Left lobe of liver (tissue), 2 donors: ENCODE results near the gene FLG2. TPM values are rescaled to one million over a fixed set of nuclear protein-coding genes. Genes with fewer than 3 reads are reported as not detected.
"Not testable (repeated sequence)": the region's sequence is repeated elsewhere in the genome, so short reads cannot be mapped to it uniquely, and the experiment has no call there.

ENCODE experiments used
- ATAC-seq: fragments of 200-7000 bp; cut with Tn5 transposase; one replicate; pipeline ENCODE4 v1.9.1; 2020; ENCODE audit warnings: mild to moderate bottlenecking, moderate library complexity
- DNase-seq: peaks from one replicate; pipeline ENCODE4 v3.0.0-alpha.2; 2020; ENCODE audit warnings: low spot score
- total RNA-seq: library from RNA; stranded (reverse); gene quantifications from one replicate; pipeline ENCODE4 v1.2.1, GENCODE V29; 2021
- donor health status: DM: no; HTN: no; CAD: no; lungs with moderate emphysema.
- donor health status: DM: no; HTN: yes; CAD: no.

The FLG2 gene
- total RNA-seq, 1 donor from 2014 or later: not detected

GRCh38 chr1:152313319-152313801 lies 46.4 kb downstream of the FLG2 start:
- DNase-seq (no peak), ATAC-seq (no peak)

- DNase-seq, ATAC-seq: not testable (repeated sequence)
Measured at GRCh38 chr1:152312169-152312568, 47.6 kb downstream of the FLG2 start.

DNA sequence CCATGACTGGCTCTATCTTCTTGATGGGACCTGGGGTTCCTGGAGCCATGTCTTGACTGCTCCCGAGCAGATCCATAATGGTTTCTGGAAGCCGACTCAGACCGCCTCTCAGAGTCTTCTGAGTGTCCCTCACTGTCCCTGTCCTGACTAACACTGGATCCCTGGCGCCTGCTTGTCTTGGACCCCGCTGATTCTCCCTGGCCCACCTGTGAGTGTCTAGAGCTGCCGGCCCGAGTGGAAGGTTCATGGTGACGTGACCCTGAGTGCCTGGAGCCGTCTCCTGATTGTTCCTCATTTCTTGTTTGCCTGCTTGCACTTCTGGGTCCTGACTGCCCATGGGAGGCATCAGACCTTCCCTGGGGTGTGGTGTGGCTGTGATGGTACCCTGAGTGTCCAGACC lies 49.9 kb downstream of the FLG2 start:
- ATAC-seq: no peak
- DNase-seq: no peak

DNA sequence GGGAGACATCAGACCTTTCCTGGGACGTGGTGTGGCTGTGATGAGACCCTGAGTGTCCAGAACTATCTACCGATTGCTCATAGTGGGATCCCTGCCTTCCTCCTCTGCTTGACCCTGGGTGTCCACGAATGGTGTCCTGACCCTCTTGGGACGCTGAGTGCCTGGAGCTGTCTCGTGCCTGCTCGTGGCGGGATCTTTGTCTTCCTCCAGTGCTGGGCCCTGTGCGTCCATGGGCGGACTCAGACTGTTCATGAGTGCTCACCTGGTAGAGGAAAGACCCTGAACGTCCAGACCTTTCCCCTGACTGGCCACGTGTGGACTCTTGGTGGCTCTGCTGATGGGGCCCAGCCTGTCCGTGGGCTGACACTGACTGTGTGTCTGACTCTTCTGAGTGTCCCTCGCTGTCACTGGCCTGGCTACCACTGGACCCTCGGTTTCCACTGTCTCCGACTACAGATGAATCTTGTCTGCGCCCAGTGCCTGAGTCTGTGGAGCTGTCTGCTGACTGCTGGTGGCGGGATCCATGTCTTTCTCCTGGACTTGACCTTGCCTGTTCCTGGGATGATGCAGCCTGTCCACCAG lies 50.4 kb downstream of the FLG2 start:
- ATAC-seq, DNase-seq: not testable (repeated sequence)

GRCh38 chr1:152308758-152309157 lies 51.0 kb downstream of the FLG2 start:
- not testable (repeated sequence) for DNase-seq, ATAC-seq

GRCh38 chr1:152307970-152308369 lies 51.8 kb downstream of the FLG2 start:
- not testable (repeated sequence) for DNase-seq, ATAC-seq

- not testable (repeated sequence) for DNase-seq, ATAC-seq
Measured at GRCh38 chr1:152306123-152306522, 53.7 kb downstream of the FLG2 start.

DNA sequence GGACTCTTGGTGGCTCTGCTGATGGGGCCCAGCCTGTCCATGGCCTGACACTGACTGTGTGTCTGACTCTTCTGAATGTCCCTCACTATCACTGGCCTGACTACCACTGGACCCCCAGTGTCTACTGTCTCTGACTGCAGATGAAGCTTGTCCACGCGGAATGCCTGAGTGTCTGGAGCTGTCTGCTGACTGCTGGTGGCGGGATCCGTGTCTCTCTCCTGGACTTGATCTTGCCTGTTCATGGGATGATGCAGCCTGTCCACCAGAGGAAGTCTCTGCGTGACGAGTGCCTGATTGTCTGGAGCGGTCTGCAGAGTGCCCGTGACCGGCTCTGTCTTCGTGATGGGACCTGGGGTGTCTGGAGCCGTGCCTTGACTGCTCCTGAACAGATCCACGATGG lies 55.0 kb downstream of the FLG2 start:
- not testable (repeated sequence) for ATAC-seq
- peak; percentile 26 for DNase-seq

DNA sequence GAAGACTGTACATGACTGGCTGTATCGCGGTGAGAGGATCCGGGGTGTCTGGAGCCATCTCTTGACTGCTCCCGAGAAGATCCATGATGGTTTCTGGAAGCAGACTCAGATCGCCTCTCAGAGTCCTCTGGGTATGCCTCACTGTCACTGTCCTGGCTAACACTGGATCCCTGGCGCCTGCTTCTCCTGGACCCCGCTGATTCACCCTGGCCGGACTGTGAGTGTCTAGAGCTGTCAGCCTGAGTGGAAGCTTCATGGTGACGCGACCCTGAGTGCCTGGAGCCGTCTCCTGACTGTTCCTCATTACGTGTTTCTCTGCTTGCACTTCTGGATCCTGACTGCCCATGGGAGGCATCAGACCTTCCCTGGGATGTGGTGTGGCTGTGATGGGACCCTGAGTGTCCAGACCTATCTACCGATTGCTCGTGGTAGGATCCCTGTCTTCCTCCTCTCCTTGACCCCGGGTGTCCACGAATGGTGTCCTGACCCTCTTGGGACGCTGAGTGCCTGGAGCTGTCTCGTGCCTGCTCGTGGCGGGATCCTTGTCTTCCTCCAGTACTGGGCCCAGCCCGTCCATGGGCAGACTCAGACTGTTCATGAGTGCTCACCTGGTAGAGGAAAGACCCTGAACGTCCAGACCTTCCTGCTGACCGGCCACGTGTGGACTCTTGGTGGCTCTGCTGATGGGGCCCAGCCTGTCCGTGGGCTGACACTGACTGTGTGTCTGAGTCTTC lies 56.5 kb downstream of the FLG2 start:
- not testable (repeated sequence) for DNase-seq, ATAC-seq

Other genes starting within 250 kb of the FLG2 start
- 0.08 TPM for gene TCHH, start 244.6 kb downstream of the FLG2 start, total RNA-seq
- gene RPTN, start 200.8 kb downstream of the FLG2 start, total RNA-seq: not detected
- gene HRNR, start 135.8 kb downstream of the FLG2 start, total RNA-seq: not detected
- gene FLG, start 34.8 kb downstream of the FLG2 start, total RNA-seq: not detected
- gene CRNN, start 54.3 kb upstream of the FLG2 start, total RNA-seq: not detected
- gene LCE5A, start 150.8 kb upstream of the FLG2 start, total RNA-seq: not detected
- not detected for gene CRCT1, start 154.5 kb upstream of the FLG2 start, total RNA-seq
- gene LCE3E, start 206.8 kb upstream of the FLG2 start, total RNA-seq: not detected
- not detected for gene LCE3D, start 220.5 kb upstream of the FLG2 start, total RNA-seq
- not detected for gene LCE3C, start 240.2 kb upstream of the FLG2 start, total RNA-seq